NB4 (cell line): Measurements from ENCODE around the gene DLGAP4.

Experiments used
- CTCF ChIP-seq: IDR thresholded peaks from one replicate; pipeline ENCODE4 v1.5.1; 2012; ENCODE audit warnings: low read depth, low read length
- MYC ChIP-seq: IDR thresholded peaks from 2 replicates; pipeline ENCODE4 v1.6.1; 2011; ENCODE audit warnings: low read depth, low read length
- POLR2A ChIP-seq: IDR thresholded peaks from 2 replicates; pipeline ENCODE4 v1.6.1; 2011; ENCODE audit warnings: mild to moderate bottlenecking; ENCODE audit not compliant: insufficient read length; ENCODE audit errors: extremely low read depth

DNA sequence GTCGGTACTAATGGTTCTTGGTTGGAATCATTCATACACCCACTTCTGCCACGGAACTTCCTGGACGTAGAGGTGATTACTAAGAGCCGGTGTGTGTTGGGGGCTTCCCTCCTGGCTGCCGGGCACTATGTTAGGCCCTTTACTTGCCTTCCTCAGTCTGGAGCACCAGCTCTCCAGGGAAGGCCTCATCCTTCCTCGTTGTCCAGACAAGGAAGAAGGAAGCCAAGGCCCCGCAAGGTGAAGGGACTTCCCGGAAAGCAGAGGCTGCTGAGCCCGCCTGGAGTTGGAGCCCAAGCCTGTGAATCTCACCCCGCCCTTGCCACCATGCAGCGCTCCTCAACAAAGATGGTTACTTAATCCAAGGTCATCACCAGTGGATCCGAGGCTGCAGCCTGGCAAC is 43.7 kb upstream of the DLGAP4 start:
- no peak for TF ChIP-seq CTCF
- no peak for TF ChIP-seq POLR2A
- TF ChIP-seq MYC, result no peak
